HL-60 (cell line): ENCODE results near the gene ADAM22.

Source experiments
- CTCF ChIP-seq: IDR thresholded peaks from one replicate; pipeline ENCODE4 v1.5.1; 2011; ENCODE audit warnings: low read length, control low read depth, inconsistent platforms; ENCODE audit not compliant: insufficient read depth
- GABPA ChIP-seq: IDR thresholded peaks from 2 replicates; pipeline ENCODE4 v1.6.1; 2012; ENCODE audit warnings: low read depth
- TF ChIP-seq, protein P1 (sequence below): IDR thresholded peaks from 2 replicates; pipeline ENCODE4 v1.6.1; 2012; ENCODE audit warnings: low read depth; ENCODE audit not compliant: insufficient replicate concordance

GRCh38 chr7:88018501-88018900 is 84.5 kb downstream of the ADAM22 start:
- TF ChIP-seq CTCF (no peak), GABPA (no peak)
- TF ChIP-seq, protein P1, sequence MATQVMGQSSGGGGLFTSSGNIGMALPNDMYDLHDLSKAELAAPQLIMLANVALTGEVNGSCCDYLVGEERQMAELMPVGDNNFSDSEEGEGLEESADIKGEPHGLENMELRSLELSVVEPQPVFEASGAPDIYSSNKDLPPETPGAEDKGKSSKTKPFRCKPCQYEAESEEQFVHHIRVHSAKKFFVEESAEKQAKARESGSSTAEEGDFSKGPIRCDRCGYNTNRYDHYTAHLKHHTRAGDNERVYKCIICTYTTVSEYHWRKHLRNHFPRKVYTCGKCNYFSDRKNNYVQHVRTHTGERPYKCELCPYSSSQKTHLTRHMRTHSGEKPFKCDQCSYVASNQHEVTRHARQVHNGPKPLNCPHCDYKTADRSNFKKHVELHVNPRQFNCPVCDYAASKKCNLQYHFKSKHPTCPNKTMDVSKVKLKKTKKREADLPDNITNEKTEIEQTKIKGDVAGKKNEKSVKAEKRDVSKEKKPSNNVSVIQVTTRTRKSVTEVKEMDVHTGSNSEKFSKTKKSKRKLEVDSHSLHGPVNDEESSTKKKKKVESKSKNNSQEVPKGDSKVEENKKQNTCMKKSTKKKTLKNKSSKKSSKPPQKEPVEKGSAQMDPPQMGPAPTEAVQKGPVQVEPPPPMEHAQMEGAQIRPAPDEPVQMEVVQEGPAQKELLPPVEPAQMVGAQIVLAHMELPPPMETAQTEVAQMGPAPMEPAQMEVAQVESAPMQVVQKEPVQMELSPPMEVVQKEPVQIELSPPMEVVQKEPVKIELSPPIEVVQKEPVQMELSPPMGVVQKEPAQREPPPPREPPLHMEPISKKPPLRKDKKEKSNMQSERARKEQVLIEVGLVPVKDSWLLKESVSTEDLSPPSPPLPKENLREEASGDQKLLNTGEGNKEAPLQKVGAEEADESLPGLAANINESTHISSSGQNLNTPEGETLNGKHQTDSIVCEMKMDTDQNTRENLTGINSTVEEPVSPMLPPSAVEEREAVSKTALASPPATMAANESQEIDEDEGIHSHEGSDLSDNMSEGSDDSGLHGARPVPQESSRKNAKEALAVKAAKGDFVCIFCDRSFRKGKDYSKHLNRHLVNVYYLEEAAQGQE = no peak
